Measurements from ENCODE around the gene HOXC4. TPM values are rescaled to one million over a fixed set of nuclear protein-coding genes. Genes with fewer than 3 reads are reported as not detected.

The HOXC4 gene
- total and polyA plus RNA-seq, 2 of the 4 experiments (the other 2 are of a cell fraction) = under 0.01 to 0.26 TPM

DNA sequence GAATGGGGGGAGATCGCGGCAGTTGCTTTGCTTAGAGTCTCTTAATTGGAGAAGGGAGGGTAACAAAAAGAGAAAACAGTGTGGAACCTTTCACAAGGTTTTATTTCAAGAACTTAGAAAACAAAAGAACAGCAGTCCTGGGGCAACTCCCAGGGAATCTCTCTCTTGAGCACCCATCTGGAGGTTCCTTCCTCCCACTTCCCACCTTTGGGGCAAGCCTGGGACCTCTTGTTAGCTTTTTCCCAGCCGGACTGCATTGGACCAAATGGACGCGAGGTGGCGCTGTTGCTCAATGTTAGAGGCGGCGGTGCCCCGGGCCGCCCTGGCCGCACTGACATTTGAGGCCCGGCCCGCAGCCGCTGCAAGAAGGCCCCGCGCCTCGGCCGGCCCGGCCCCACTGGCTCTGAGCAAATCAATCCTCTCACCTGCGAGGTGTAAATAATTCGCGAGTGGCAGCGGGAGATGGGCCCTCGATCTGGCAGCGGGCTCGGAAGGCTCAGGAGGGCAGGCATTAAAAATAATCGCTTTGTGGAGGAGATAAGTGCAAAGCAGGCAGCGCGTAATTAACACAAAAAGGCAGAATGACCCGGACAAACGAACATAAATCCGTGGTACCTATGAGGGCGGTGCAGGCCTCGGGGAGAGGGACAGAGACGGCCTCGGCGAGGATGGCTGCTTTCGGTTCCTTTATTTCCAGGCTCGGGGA lies 47.6 kb upstream of the HOXC4 start:
- no peaks in the 10 kb centered on the region for H3K4me1 ChIP-seq (ENCODE audit: control insufficient read depth, insufficient read depth, low read length)
- H3K36me3 ChIP-seq (ENCODE audit: control insufficient read depth, insufficient read depth, low read length) = no peaks in the 10 kb centered on the region
- H2BK5ac ChIP-seq (ENCODE audit: low read depth, low read length, poor library complexity, severe bottlenecking) = no peak overlapping the region
- BruUV-seq (replicated peaks) = no TSS peak
- H3K56ac ChIP-seq (ENCODE audit: extremely low read depth, insufficient read depth, low read length) = no peak overlapping the region
- H3K9ac ChIP-seq (ENCODE audit: low read depth, low read length) = peak overlapping the region; percentile 42; the same call in 1 of the 2 replicates
- ChIA-PET CTCF (interaction anchor here (0.6 to 1.9 kb wide), 7 partner anchors 181 to 200 kb away, joined by 3 to 18 read pairs (median 4); partner anchors contain the start of gene SMUG1), POLR2A (ENCODE audit: unreplicated experiment) (interaction anchor here (0.5 kb wide), 1 partner anchor 155 kb away, joined by 4 read pairs; no protein-coding TSS in a partner anchor)
- no peak overlapping the region for H2BK20ac ChIP-seq (ENCODE audit: low read depth, low read length)
- H3K9me3 ChIP-seq (ENCODE audit: control insufficient read depth, insufficient read depth, low read length) = no peaks in the 10 kb centered on the region
- no peak overlapping the region for H3K4ac ChIP-seq (ENCODE audit: low read depth, low read length)
- H3K79me1 ChIP-seq (ENCODE audit: low read depth in 1 of 2, low read length in 2 of 2) = no peaks in the 10 kb centered on the region
- dilution Hi-C loops (cut with HindIII; ENCODE audit: low sequenced_read_pairs, unreplicated experiment) (no loop called here), in situ Hi-C loops (cut with MboI; ENCODE audit: low sequenced_read_pairs) (loop anchor here (5.0 kb wide), 1 partner anchor 186 kb away; no protein-coding TSS in a partner anchor), intact Hi-C loops (cut with micrococcal nuclease) (loop anchor here (1.0 to 10.0 kb wide), 5 partner anchors 185 to 353 kb away; no protein-coding TSS in a partner anchor)
- no peak overlapping the region for H3K4me3 ChIP-seq (ENCODE audit: insufficient read depth, low read depth, low read length)
- no peaks in the 10 kb centered on the region for H3K9me1 ChIP-seq (ENCODE audit: insufficient read depth, low read length)
- peak; percentile 93 for ATAC-seq (ENCODE audit: low read depth)
- no peak overlapping the region for H4K5ac ChIP-seq (ENCODE audit: low read depth, low read length)
- H2AK9ac ChIP-seq (replicated peaks; ENCODE audit: low read depth, low read length, poor library complexity) = no peak overlapping the region
- H2BK120ac ChIP-seq (ENCODE audit: low read depth, low read length) = no peak overlapping the region
- no peak overlapping the region for H3K18ac ChIP-seq (ENCODE audit: low read depth, low read length)
- H3K27ac ChIP-seq (ENCODE audit: insufficient read depth, low read length) = no peak overlapping the region
- peak overlapping the region; percentile 64; the same call in 1 of the 2 replicates for H3K4me2 ChIP-seq (ENCODE audit: low read depth, low read length)
- no peak overlapping the region for H4K8ac ChIP-seq (ENCODE audit: low read depth in 2 of 2, low read length in 2 of 2)
- peak overlapping the region; percentile 88 for H2AFZ ChIP-seq (replicated peaks; ENCODE audit: low read length, poor library complexity)
- 16% methylated on average over 18 of the region's 39 CpGs; no CpG with 5 or more reads in 1 of the 2 experiments for WGBS, 2 experiments (ENCODE audit: extremely low coverage in 2 of 2, insufficient read length in 1 of 2)
- H2BK15ac ChIP-seq (ENCODE audit: low read depth, low read length) = no peak overlapping the region
- peaks cover 90% of the 10 kb centered on the region for H3K27me3 ChIP-seq (ENCODE audit: control insufficient read depth, insufficient read depth, low read length)
- no peak overlapping the region for H2AK5ac ChIP-seq (ENCODE audit: low read depth, low read length)
- no peak overlapping the region for H3K23ac ChIP-seq (ENCODE audit: low read depth, low read length)
- H3K14ac ChIP-seq (replicated peaks; ENCODE audit: low read depth, low read length) = no peak overlapping the region
- DNase-seq = peak; percentile 62
- H4K20me1 ChIP-seq (ENCODE audit: insufficient read depth, low read length) = no peaks in the 10 kb centered on the region
- no peak overlapping the region for H4K91ac ChIP-seq (ENCODE audit: insufficient read depth, low read depth, low read length)
- TF ChIP-seq NFE2L2 (IDR thresholded peaks at IDR 0.05; ENCODE audit: low read depth, low read length) = no peak
- TF ChIP-seq FOS (IDR thresholded peaks at IDR 0.05; ENCODE audit: low read depth, low read length) = no peak
- no peak for TF ChIP-seq MXI1 (IDR thresholded peaks at IDR 0.05; ENCODE audit: borderline replicate concordance, low read depth, low read length)
- TF ChIP-seq SMC3 (IDR thresholded peaks at IDR 0.05; ENCODE audit: low read depth, low read length) = peak; percentile 88
- TF ChIP-seq, protein P1, sequence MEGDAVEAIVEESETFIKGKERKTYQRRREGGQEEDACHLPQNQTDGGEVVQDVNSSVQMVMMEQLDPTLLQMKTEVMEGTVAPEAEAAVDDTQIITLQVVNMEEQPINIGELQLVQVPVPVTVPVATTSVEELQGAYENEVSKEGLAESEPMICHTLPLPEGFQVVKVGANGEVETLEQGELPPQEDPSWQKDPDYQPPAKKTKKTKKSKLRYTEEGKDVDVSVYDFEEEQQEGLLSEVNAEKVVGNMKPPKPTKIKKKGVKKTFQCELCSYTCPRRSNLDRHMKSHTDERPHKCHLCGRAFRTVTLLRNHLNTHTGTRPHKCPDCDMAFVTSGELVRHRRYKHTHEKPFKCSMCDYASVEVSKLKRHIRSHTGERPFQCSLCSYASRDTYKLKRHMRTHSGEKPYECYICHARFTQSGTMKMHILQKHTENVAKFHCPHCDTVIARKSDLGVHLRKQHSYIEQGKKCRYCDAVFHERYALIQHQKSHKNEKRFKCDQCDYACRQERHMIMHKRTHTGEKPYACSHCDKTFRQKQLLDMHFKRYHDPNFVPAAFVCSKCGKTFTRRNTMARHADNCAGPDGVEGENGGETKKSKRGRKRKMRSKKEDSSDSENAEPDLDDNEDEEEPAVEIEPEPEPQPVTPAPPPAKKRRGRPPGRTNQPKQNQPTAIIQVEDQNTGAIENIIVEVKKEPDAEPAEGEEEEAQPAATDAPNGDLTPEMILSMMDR (conservative IDR thresholded peaks at IDR 0.05; ENCODE audit: low read depth, low read length) = peak; percentile 95
- TF ChIP-seq RFX5 (IDR thresholded peaks at IDR 0.05; ENCODE audit: low read depth, low read length) = no peak
- TF ChIP-seq RCOR1 (IDR thresholded peaks at IDR 0.05; ENCODE audit: insufficient replicate concordance, low read length) = no peak
- TF ChIP-seq MAZ (IDR thresholded peaks at IDR 0.05; ENCODE audit: borderline replicate concordance, low read depth, low read length) = no peak
- TF ChIP-seq POLR2A (IDR thresholded peaks at IDR 0.05; ENCODE audit: low read depth, low read length) = no peak
- TF ChIP-seq, protein P2, sequence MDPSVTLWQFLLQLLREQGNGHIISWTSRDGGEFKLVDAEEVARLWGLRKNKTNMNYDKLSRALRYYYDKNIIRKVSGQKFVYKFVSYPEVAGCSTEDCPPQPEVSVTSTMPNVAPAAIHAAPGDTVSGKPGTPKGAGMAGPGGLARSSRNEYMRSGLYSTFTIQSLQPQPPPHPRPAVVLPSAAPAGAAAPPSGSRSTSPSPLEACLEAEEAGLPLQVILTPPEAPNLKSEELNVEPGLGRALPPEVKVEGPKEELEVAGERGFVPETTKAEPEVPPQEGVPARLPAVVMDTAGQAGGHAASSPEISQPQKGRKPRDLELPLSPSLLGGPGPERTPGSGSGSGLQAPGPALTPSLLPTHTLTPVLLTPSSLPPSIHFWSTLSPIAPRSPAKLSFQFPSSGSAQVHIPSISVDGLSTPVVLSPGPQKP (IDR thresholded peaks at IDR 0.05; ENCODE audit: borderline replicate concordance, low read depth, low read length) = no peak
- no peak for TF ChIP-seq BHLHE40 (IDR thresholded peaks at IDR 0.05; ENCODE audit: low read depth, low read length)
- TF ChIP-seq, protein P3, sequence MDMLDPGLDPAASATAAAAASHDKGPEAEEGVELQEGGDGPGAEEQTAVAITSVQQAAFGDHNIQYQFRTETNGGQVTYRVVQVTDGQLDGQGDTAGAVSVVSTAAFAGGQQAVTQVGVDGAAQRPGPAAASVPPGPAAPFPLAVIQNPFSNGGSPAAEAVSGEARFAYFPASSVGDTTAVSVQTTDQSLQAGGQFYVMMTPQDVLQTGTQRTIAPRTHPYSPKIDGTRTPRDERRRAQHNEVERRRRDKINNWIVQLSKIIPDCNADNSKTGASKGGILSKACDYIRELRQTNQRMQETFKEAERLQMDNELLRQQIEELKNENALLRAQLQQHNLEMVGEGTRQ (IDR thresholded peaks at IDR 0.05; ENCODE audit: low read depth, low read length) = no peak
- no peak for TF ChIP-seq CEBPB (IDR thresholded peaks at IDR 0.05; ENCODE audit: low read depth, low read length)
- peak; percentile 93 for TF ChIP-seq RAD21 (IDR thresholded peaks at IDR 0.05; ENCODE audit: low read length)
- no peak for TF ChIP-seq CHD1 (IDR thresholded peaks at IDR 0.05; ENCODE audit: low read depth, low read length)
